ENCODE data around the gene PBRM1.

PBRM1 gene

DNA sequence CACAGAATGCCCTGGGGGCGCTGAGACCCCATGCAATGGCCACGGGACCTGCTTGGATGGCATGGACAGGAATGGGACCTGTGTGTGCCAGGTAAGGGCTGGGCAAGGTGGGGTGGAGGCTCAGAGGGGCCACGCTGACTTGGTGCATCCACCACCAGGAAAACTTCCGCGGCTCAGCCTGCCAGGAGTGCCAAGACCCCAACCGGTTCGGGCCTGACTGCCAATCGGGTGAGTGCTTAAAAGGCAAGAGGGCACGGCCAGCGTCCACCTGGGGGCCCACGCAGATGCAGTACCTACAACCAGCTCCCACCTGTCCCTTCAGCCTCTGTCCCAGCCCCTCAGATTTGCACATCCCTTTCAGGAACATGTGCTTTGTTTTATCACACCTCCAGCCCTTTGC, 183.7 kb downstream of the PBRM1 start:
- H3K27me3 Mint-ChIP-seq (ENCODE audit: low read depth): no peaks in the 10 kb centered on the region
- H3K36me3 Mint-ChIP-seq (ENCODE audit: low read depth): no peaks in the 10 kb centered on the region
- H3K4me1 Mint-ChIP-seq (ENCODE audit: low read depth): peaks cover 2% of the 10 kb centered on the region
- no peak overlapping the region for H3K4me3 Mint-ChIP-seq
- H3K27ac Mint-ChIP-seq: no peak overlapping the region
- no peaks in the 10 kb centered on the region for H3K9me3 Mint-ChIP-seq

DNA sequence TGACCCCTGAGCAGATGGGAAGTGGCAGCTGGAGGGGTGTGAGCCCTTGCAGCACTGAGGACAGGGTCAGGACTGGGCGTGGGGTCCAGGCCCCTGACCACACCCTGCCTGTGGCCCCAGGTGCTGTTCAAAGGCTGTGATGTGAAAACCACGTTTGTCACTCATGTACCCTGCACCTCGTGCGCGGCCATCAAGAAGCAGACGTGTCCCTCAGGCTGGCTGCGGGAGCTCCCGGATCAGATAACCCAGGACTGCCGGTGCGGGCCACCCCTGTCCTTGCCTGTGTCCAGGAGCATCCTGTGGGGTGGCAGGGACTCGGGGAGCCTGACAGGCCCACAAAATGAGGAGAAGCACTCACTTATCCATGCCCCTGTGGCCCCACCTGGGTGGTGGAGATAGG, 184.7 kb downstream of the PBRM1 start:
- H3K36me3 Mint-ChIP-seq (ENCODE audit: low read depth): no peaks in the 10 kb centered on the region
- no peaks in the 10 kb centered on the region for H3K9me3 Mint-ChIP-seq
- no peaks in the 10 kb centered on the region for H3K27me3 Mint-ChIP-seq (ENCODE audit: low read depth)
- peaks cover 2% of the 10 kb centered on the region for H3K4me1 Mint-ChIP-seq (ENCODE audit: low read depth)
- no peak overlapping the region for H3K4me3 Mint-ChIP-seq
- no peak overlapping the region for H3K27ac Mint-ChIP-seq

DNA sequence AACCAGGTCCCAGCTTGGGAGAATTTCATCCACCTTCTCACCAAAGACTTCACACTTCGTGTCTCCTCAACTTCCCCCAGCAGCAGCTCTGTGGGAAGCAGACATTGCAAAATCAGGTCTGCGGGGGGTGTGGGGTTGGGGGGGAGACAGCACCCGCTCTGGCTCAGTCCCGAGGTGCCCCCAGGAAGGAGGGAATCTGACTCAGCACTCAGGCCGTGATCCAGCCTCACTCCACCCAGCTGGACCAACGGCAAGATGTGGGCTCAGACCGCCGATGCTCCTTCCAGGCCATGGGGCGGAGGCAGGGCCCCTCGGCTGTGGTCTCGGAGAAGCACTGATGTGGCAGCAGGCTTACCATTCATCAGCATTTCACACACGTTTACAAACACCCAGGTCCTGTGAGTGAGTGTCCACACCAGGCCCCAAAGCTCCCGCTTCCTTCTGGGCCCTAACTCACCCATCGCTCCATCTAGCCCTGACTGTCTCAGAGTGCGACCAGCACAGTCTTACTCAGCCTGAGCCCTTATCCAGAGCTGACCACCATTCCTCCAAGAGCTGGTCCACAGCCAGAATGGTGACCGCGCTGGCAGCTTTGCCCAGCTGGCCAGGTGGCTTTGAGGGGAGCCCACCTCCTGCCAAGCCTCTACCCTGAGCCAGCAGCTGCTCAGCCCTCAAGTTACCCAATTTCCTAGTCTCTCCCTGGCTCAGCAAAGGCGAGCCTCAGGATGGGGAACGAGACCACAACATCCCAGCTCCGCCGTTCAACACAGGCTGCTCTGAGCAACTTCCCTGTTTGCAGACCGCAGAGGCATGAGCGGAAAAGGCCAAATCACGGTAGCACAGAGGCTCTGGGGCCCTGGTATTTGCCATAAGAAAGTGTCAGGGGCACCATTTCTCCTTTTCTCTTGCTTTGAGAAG, 187.3 kb downstream of the PBRM1 start:
- H3K27ac Mint-ChIP-seq: no peak overlapping the region
- H3K36me3 Mint-ChIP-seq (ENCODE audit: low read depth): no peaks in the 10 kb centered on the region
- H3K4me1 Mint-ChIP-seq (ENCODE audit: low read depth): peaks cover 2% of the 10 kb centered on the region
- H3K9me3 Mint-ChIP-seq: no peaks in the 10 kb centered on the region
- H3K4me3 Mint-ChIP-seq: no peak overlapping the region
- no peaks in the 10 kb centered on the region for H3K27me3 Mint-ChIP-seq (ENCODE audit: low read depth)

DNA sequence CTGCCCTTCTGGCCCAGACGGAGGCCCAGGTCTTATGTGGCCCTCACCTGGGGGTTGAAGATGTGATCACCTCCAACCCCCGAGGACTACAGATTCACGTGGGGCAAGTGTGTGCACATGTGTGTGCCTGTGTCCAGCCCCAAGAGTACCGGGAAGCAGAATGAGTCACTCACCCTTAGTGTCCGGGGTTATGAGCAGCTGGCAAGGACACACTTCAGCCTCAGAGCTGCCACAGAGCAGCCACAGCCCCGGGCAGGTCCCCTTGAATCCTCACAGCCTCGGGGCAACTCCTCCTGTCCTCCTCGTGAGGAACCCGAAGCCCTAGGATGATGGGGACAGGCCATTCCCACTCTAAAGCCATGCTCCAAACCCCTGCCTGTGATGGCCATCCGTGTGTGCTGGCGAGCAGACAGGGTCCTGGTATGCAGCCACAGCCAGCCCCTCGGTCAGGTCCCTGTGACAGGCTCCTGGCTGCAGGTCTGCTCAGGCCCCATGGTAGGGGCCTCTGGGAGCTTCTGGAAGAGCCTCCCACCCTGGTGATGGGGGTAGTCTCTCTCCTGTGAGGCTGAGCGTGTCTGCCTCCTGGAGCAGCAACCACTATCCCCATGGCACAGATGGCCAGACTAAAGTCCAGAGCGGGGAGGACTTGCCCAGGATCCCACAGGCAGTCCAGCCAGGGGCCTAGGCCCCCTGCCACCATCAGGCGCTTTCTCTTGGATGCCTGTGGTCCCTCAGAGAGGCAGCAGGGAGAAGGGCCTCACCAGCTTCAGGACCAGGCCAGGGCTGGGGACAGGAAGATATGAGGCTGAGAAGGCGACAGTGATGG, 189.7 kb downstream of the PBRM1 start:
- Mint-ChIP-seq H3K4me1 (ENCODE audit: low read depth) (peaks cover 2% of the 10 kb centered on the region), H3K27ac (no peak overlapping the region), H3K27me3 (ENCODE audit: low read depth) (no peaks in the 10 kb centered on the region), H3K4me3 (no peak overlapping the region), H3K9me3 (no peaks in the 10 kb centered on the region), H3K36me3 (ENCODE audit: low read depth) (peaks cover 8% of the 10 kb centered on the region)
